Sciatic nerve (tissue), 2 donors: ENCODE results near the gene MRTFB. TPM values are rescaled to one million over a fixed set of nuclear protein-coding genes. Genes with fewer than 3 reads are reported as not detected.
"Not testable (repeated sequence)": the region's sequence is repeated elsewhere in the genome, so short reads cannot be mapped to it uniquely, and the experiment has no call there.

Source experiments
- ATAC-seq: fragments of 200-7000 bp; cut with Tn5 transposase; one replicate; pipeline ENCODE4 v1.9.1; 2020; ENCODE audit warnings: mild to moderate bottlenecking, moderate library complexity
- DNase-seq: peaks from one replicate; pipeline ENCODE4 v3.0.0-alpha.2; 2020; ENCODE audit warnings: low spot score
- intact Hi-C: fragments of 100-400 bp; cut with DNase I; formaldehyde crosslinking; loops from one replicate; pipeline ENCODE4 v1.14.2; 2022
- total RNA-seq: library from RNA; stranded (reverse); fragmentation: NEBNext Ultra II Directional; extraction: Animal tissue kit (Norgen Biotek cat#: 25700); gene quantifications from one replicate; pipeline ENCODE4 v1.2.1, GENCODE V29; 2021
- donor health status: DM: no; HTN: no; CAD: no.
- donor health status: DM: no; HTN: no; CAD: no.

The MRTFB gene
- total RNA-seq, 1 donor from 2014 or later: 72.0 TPM

DNA sequence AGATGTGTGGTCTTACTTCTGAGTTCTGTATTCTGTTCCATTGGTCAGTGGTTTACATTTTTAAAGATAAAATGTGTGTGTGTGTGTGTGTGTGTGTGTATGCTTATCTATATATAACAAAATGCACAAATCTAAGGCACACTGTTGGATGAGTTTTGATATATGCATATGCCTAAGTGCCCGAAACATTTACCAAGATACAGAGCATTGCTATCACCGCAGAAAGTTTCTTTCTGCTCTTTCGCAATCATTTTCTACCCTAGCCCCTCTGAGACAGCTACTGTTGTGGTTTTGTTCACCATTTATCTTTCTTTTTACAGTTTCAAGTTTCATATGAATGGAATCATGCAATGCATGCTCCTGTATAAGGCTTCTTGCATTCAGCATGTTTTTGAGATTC is 97.0 kb downstream of the MRTFB start:
- no peak for DNase-seq
- ATAC-seq: no peak
- intact Hi-C loops: no loop called here

DNA sequence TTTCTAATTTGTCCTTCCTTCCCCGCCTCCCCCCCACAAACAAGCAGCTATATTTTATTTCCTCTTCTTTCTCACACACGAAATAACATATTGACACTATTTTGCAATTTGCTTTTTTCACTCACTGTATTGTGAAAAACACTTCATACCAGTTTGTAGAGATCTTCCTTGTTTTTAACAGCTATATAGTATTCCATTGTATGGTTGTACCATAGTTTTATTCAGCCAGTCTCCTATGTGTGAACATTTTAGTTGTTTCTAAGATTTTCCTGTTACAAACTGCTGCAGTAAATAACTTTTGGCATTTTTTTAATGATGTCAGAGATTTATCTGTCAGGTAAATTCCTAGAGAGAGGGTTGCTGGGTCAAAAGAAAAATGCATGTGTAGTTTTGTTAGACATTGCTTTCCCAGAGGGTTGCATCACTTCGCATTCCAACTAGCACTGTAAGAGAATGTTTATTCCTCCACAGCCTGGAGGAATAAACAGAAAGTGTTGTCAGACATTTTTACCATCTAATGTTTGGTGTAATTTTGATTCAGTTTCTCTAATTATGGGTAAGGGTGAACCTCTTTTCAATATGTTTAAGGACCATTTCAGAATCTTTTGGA is 101.2 kb downstream of the MRTFB start:
- ATAC-seq: no peak
- intact Hi-C loops: no loop called here
- no peak for DNase-seq

DNA sequence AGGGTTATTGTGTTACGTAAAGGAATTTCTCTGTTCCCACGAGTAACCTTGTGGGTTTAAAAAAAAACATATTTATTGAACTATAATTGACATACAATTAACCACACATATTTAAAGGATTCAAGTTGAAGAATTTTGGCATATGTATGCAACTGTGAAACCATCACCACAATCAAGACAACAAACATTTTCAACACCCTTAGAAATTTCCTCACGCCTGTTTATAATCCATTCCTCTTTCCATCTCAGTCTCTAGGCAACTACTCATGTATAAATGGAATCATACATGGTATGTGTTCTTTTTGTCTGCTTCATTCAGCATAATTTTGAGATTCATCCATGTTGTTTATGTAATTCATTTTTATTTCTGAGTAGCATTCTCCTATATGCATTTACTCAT is 104.0 kb downstream of the MRTFB start:
- intact Hi-C loops: no loop called here

DNA sequence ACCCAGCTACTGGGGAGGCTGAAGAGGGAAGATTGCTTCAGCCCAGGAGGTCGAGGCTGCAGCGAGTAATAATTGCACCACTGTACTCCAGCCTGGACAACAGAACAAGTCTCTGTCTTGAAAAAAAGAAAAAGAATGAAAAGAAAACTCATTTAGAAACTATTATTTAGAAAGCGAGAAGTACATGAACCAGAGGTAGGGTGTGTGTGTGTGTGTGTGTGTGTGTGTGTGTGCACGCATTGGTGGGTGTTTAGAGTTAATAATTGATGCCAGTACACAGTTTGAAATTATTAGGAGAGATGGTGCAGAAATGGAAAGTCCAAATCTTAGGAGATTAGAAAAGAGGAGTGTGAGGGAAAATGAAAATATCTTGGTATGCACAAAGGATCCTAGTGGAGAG is 106.6 kb downstream of the MRTFB start:
- no peak for ATAC-seq
- no peak for DNase-seq
- intact Hi-C loops: no loop called here

More for the DNA sequence above, 104.0 kb downstream of the MRTFB start:
- no peak for ATAC-seq
- DNase-seq: no peak

DNA sequence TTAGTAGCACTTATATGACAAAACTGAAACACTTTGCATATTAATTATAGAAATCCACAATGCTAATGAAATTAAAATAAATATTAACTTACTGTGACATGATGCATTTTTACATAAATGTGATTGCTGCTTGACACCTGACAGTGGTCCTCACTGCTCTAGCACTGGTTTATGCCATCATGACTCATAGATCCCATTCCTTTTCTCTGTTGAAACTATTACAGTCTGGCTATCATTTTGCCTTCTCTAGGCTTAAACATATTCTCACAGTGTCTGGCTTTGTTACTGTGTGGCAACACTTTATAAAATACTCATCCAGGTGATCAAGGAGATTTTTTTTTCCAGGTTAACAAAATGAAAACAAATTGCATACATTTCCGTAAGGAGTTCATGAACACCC is 108.0 kb downstream of the MRTFB start:
- ATAC-seq (no peak), DNase-seq (no peak)
- intact Hi-C loops: no loop called here

DNA sequence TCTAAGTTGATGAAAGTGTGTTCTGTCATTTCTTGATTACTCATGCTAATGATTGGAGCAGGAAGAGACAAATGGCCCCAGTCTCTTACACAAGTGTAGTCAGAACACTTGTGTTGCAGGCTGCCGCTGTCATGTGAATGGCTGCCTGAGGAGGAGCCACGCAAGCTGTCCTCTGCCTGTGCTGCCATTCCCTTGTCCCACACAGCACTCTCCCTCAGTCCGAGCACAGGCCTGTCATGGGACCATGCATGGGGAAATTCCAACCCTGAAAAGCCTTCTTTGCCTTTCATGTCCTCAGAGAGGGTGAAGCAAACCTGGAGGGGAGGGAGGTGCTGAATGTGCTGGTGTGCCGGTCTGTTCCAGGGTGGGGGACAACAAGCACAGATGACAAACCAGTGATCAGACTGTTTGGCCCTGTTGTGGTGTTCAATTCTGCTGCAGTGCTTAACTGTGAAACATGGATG is 109.4 kb downstream of the MRTFB start:
- intact Hi-C loops: no loop called here
- ATAC-seq: no peak
- DNase-seq: no peak

DNA sequence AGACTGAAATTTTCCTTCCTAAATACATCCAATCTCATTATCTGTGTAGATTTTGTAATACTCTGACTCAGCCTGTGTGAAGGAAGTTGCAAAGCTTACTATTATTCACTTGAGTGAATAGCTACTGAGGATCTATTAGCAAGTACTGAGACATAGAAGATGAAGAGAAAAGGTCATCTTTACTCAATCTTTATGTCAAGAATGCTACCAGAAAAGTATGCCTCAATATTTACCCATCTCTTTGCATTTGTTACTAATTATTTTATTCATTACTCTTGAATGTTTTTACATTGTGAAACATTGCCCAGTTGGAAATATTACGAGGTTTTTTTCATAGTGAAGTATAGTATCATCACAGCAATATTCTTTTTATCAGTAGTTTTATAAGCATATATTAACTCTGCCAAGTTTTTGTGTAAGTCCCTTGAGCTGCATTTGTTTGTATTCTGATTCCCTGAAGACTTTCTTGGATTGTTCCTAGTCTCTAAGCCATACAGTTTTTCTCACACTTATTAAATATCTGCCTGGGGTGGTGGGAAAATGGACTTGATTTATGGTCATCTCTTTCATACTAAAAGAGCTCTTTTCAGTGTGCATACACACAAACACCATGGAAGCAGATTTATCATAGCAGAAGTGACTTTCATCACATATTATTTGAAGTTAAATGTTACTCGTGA is 110.4 kb downstream of the MRTFB start:
- DNase-seq (no peak), ATAC-seq (no peak)
- intact Hi-C loops: no loop called here

DNA sequence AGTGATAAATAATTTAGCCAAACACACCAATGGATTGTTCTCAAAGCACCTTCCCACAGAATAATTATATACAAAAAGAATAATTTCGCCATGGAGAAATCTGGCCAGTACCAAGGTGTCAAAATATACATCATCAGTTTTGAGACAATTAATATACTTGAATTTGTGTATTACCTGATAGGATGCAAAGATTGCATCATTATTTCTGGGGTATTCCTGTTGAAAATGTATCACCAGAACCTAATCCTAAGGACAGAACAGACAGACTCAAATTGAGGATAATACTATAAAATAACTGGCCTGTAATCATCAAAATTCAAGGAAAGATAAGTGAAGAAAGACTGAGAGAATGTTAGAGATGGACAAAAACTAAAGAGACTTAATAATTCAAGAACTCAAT is 111.9 kb downstream of the MRTFB start:
- ATAC-seq (no peak), DNase-seq (no peak)
- intact Hi-C loops: no loop called here

DNA sequence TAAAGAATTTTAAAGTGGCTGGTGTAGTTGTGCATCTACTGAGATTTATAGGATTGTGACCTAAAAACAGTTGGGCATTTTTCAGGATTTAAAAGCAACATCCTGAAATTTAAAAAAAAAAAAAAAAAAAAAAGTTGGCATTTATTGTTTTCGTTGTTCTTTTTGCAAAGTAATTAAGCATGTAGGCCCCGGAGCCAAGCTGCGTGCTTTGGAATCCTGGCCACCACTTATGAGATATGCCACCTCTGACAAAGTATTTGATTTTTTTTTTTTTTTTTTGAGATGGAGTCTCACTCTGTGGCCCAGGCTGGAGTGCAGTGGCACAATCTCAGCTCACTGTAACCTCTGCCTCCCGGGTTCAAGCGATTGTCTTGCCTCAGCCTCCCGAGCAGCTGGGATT is 112.8 kb downstream of the MRTFB start:
- DNase-seq, intact Hi-C loops, ATAC-seq: not testable (repeated sequence)

DNA sequence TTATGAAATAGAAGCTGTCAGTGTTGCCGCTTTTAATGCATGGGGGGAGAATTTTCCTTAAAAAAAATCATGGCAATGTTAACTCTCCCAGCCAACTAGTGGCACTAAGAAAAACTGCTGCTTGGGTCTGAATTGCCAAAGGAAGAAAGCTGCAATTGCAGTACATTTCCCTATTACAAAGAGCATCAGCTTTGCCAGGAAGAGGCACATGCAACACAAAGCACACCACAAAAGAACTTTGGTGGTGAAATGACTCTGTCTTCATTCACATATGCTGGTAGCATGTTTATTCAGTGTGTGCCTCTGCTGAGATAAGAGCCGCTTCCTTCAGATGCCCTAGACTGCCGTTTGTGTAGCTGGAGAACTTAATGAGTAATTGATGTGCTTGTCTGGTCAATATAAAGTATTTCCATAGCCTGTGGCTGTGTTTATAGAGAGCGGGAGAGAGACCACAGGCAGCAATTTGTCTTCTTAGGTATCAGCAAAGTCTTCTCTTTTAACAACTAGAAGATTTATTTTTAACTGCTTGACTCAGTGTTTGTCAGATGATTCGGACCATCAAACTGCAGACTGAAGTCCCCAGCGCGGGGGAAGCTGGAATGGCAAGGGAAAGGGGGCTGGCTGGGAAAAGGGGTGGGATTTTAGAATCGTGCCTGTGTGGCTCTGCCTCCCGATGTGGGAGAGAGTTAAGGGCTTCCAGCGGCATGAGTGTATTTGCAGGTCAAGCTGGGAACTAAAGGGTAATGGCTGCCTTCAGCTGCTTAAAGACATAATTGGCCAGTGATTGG is 115.1 kb downstream of the MRTFB start:
- ATAC-seq: peak; percentile 69
- intact Hi-C loops: no loop called here
- no peak for DNase-seq

DNA sequence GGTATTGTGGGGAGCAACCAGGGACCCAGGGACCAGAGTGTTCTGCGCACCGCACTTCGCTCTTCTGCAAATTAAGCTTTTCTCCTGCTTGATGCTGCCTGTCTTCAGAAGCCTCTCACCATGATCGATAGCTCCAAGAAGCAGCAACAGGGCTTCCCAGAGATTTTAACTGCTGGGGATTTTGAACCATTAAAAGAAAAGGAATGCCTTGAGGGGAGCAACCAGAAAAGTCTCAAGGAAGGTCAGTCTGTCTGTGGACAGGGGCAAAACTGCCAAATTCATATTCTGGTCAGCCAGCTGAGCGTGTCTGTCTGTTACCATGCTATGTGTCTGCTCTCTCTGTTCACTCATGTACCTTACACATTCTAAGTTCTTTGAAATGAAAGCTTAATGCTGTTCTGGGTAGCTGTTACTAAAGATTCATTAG is 115.7 kb downstream of the MRTFB start:
- DNase-seq: no peak
- intact Hi-C loops: no loop called here
- peak; percentile 41 for ATAC-seq

DNA sequence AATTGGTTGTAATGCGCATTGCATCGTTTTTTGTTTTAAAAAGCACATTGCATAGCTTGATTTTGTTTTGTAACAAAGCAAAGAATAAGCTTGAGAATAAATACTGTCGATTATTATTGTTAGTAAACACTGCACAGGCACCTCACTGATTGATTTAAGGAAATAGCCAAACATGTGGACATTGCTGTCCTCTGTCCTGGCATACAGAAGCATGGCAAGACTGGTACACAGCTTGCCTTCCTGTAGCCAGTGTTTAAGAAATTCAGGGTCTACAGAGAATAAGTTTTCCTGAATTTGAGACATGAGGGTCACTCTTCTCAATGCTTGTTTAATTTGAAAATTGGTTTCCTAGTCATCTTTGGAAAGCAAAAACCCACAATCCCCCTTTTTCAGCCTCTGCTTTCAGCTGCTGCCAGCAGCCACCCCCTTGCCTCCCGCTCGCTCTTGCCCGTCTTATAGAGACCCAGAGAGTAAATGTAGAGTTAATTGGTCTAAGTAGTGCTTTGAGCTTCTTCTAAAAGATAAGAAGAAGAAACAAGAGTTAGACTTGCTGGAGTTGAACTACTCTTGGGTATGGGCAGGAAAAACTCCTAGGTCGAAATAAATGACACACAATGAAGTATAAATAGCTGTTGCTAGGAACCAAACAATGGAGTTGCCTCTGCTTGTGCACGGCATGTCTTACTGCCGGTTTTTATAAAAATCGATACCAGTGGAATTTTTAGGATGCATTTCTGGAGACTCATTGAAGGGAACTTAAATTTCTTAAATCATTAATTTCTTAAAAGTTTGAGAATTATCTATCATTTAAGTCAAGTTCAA is 116.6 kb downstream of the MRTFB start:
- intact Hi-C loops: no loop called here
- no peak for ATAC-seq
- no peak for DNase-seq

DNA sequence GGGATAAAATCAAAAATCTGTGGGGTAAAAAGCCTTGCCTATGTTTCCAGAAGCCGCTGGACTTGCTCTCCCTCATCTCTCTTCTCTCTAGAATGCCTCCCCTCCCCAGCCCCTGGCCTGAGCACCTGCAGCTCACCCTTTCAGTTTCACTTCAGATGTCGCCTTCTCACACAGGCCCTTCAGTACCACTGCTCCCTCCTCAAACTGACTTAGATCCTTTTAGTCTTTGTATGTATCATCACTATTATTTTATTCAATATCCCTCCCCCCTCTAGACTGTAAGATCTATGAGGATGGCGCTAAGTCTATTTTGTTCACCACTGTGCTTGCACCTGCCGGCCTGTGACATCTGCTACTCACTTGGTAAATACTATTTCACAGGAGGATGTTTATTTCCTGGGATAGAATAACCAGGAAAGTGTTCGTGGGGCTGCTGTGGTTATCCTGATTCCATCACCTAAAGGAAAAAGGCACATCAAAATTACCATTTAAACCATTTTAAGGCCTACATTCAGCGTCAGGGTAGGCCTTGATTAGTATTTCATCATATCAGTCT is 122.3 kb downstream of the MRTFB start:
- intact Hi-C loops: no loop called here
- ATAC-seq: no peak

DNA sequence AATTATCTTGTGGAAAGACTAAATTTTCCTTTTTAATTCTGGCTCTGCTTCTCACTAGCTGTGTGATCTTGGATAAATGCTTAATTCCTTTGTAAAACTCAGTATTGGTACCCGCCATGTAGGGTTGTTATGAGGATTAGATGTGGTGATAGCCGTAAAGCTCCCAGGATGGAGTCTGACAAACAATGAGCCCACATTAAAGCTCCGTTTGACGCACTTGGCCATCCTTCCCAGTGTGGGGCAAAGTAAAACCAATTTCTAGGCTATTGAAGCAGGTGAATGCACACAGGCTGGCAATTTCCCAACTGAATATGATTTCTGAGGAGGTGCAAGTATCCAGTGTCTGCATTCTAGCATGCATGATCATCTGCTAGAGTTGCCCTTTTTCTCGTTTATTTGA is 123.6 kb downstream of the MRTFB start:
- ATAC-seq (no peak), DNase-seq (no peak)
- intact Hi-C loops: no loop called here

More for the DNA sequence above, 122.3 kb downstream of the MRTFB start:
- DNase-seq: no peak

DNA sequence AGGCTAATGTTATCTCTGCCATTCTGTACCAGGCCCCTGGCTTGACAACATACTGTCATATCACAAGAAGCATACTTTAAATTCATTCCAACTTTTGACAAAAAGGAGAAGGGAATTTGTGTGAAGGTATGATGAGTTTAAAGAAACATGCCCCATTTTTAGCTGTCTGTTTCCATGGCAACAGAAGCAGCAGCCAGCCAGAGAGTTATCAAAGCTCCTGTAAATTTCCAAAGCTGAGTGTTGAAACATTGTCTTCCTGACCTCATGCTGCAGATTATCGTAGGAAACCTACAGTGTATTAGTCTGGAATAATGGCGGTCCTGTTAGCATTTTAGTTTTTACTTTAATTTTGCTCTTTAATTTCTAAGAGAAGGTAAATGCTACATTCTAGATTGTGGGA is 124.9 kb downstream of the MRTFB start:
- no peak for ATAC-seq
- intact Hi-C loops: no loop called here

DNA sequence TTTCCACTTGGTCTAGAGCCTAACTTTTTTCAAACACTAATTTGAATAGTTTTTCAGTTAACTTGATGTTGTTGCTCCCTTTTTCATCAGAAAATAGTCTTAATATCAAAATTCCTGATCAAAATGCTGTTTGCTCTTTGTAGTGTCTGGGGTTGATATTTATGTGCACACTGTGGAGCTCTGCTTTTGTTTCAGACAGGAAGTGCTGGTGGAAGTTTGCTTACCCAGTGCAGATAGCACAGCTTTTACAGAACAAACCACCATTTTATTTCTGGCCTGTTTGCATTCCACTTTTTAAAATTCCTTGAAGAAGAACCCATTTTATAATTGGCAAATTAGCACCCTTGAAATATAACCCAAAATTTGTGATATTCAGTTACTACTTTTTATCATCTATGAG is 125.4 kb downstream of the MRTFB start:
- intact Hi-C loops: no loop called here
- DNase-seq (no peak), ATAC-seq (no peak)

More for the DNA sequence above, 124.9 kb downstream of the MRTFB start:
- no peak for DNase-seq

DNA sequence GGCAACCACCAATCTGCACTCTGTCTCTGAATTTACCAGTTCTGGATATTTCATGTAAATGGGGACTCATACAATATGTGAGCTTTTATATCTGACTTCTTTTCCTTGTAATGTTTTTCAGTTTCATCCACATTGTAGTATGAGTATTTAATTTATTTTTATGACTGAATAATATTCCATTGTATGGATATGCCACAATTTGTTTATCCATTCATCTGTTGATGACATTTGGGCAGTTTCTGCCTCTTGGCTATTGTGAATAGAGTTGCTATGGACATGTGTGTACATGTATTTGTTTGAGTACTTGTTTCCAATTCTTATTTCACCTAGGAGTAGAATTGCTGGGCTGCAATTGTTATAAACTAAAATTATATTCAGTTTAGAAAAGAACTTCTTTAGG is 126.9 kb downstream of the MRTFB start:
- ATAC-seq (no peak), DNase-seq (no peak)
- intact Hi-C loops: no loop called here

DNA sequence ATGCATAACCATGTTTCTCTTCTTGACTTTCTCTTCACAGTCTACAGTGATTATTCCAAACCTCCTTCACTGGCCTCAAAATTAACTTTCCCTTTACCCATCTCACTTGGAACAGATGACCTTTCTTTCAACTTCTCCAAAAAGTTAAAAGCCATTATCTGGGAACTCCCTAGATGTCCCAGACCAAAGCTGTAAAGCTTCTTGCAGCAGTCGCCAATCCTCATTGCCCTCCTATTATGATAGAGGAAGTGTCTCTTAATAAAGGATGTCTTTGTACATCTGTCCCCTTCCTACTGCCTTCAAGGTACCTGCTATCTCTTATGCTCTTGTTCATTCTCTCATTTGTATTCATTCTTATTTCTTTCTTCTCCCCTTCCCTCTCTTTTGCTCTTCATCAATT is 127.5 kb downstream of the MRTFB start:
- DNase-seq (no peak), ATAC-seq (no peak)
- intact Hi-C loops: no loop called here

DNA sequence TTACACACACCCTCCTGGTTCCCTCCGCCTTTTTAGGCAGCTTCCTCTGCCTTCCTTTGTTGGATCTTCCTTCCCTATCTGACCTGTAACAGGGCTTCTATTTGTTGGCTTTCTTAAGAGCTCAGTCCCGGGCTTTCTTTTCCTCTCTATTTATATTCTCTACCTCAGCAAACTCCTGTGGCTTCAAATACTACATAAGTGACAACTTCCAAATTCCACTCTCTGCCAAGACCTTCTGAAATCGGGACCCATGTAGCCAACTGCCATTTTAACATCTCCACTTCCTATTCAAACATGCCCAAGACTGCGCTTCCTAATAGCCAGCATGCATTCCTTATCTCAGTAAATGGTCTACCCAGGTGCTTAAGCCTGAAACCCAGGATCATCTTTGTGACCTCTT is 128.1 kb downstream of the MRTFB start:
- no peak for DNase-seq
- no peak for ATAC-seq
- intact Hi-C loops: no loop called here
